GM19035 (cell line): Measurements from ENCODE around the gene SOCS7.

ENCODE experiments used
- ATAC-seq: cut with Tn5 transposase; IDR thresholded peaks from one replicate; pipeline ENCODE4 v1.9.1; 2021; ENCODE audit not compliant: unreplicated experiment

SOCS7 gene

GRCh38 chr17:38419508-38419981 lies 67.9 kb downstream of the SOCS7 start:
- no peak for ATAC-seq

DNA sequence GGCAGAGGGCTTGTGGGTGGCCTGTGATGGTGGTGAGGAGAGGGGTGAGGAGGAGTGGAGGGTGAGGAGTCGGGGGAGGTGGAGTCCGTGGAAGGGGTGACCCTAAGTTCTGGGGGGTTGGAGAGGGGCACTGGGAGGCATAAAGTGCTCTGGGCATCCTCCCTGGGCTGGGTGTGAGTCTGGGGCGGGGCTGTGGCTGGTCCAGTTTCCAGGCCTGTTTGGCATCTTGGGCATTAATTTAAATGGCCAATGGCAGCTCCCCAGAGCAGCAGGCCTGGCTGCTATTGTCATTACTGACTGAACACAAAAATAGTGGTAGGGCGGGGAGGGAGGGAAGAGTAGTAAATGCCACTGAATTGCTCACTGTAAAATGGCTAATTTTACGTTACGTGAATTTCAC lies 68.9 kb downstream of the SOCS7 start:
- ATAC-seq: no peak

- ATAC-seq: no peak
Observed at GRCh38 chr17:38421171-38421841, 69.7 kb downstream of the SOCS7 start.

- ATAC-seq: no peak
Observed at GRCh38 chr17:38421871-38422827, 70.5 kb downstream of the SOCS7 start.

DNA sequence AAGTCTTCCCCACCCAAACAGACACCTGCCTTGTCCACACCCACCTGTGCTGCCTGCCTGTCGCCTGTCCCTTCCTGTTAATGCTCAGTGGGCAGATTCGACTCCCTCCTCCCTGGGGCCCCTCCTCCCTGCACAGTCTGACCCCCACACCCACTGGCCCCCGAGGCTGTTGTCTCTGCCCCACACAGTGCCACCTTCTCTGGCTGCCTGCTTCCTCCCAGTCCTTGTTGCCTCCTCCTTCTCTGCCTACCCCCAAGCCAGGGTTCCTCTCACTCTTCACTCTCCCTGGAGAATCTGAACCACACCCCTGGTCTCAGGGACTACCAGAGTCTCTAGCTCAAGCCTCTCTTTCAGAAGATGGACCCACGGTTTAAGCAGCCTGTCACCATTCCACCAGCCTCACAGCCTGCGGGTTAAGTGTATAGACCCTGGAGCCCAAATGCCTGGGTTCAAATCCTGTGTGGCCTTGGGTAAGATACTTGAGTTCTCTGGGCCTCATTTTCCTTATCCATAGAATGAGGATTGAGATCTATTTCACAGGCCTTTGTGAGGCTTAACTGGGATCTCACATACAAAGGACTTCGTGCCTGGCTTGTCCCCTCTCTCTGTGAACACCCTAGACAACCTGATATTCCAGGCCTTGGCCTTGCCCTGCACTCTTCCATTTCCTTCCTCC lies 72.8 kb downstream of the SOCS7 start:
- ATAC-seq: no peak

- ATAC-seq: no peak
Observed at GRCh38 chr17:38425031-38425430, 73.4 kb downstream of the SOCS7 start.

GRCh38 chr17:38425744-38426143 lies 74.1 kb downstream of the SOCS7 start:
- ATAC-seq: no peak

DNA sequence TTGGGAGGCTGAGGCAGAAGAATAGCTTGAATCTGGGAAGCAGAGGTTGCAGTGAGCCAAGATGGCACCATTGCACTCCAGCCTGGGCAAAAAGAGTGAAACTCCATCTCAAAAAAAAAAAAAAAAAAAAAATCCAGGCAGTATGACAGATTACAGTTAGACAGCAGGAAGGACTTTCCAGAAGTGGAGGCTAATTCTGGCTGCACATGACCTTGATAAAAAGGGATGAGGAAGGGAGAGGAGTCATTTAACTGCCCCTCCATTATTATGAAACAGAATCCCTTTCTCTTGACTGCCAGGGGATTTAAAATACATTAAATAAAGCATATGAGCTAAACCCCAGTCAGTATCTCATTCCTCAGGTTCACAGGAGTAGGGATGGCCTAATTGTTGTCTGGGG lies 74.8 kb downstream of the SOCS7 start:
- ATAC-seq: no peak

- ATAC-seq: no peak
Observed at GRCh38 chr17:38427160-38427949, 75.7 kb downstream of the SOCS7 start.

GRCh38 chr17:38428112-38428642 lies 76.5 kb downstream of the SOCS7 start, which contains the start of gene ARHGAP23:
TSS of gene ARHGAP23 (plus strand) at chr17:38428464. CDS start at chr17:38428486, 22 bp downstream.
- no peak for ATAC-seq

- no peak for ATAC-seq
Observed at GRCh38 chr17:38428643-38429371, 77.2 kb downstream of the SOCS7 start.

DNA sequence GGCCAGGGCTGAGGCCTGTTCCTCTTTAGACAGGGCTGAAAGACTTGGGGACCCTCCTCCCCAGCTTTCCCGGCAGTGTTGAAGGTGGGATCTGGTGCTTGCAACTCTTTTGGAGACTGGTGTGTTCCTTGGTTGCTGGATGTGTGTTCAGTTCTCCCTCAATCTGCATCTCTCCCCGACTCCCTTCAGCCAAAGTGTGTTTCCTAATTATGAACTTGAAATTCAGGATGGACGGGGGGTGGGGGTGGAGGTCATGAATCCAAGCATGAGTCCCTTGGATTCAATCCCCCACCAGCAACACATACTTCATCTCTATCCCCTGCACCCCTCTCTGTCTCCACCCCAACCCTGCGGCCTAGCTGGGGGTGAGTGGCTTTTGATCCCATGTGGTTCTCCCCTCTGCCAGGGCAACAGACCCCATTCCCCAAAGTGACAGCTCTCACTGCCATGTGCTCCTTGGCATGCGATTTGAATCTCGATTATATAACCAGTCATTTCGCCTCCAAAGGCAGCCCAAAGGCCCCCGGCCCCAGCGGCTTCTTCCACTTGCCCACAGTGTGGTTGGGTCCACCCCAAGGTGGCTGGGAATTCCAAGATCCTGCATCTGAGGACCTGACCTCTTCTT lies 77.9 kb downstream of the SOCS7 start:
- no peak for ATAC-seq

DNA sequence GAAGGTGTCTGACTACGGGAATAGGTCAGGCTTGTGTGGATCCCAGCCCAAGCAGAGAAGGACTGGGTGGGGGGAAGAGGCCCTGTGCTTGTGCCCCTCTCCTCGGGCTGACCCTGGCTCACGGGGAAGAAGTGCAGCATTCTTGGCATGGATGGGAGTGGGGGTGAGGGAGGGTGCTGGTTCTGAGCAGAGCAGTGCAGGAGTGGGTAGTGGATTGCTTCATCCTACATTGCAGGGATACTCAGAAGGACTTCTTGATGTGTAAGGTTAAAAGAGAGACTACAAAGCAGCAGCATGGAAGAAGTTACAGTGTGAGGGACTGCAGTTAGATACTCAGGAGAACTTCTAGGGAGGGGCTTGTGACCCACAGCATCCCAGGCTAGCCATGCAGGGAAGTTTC lies 78.7 kb downstream of the SOCS7 start:
- no peak for ATAC-seq

GRCh38 chr17:38430822-38431221 lies 79.2 kb downstream of the SOCS7 start:
- no peak for ATAC-seq

DNA sequence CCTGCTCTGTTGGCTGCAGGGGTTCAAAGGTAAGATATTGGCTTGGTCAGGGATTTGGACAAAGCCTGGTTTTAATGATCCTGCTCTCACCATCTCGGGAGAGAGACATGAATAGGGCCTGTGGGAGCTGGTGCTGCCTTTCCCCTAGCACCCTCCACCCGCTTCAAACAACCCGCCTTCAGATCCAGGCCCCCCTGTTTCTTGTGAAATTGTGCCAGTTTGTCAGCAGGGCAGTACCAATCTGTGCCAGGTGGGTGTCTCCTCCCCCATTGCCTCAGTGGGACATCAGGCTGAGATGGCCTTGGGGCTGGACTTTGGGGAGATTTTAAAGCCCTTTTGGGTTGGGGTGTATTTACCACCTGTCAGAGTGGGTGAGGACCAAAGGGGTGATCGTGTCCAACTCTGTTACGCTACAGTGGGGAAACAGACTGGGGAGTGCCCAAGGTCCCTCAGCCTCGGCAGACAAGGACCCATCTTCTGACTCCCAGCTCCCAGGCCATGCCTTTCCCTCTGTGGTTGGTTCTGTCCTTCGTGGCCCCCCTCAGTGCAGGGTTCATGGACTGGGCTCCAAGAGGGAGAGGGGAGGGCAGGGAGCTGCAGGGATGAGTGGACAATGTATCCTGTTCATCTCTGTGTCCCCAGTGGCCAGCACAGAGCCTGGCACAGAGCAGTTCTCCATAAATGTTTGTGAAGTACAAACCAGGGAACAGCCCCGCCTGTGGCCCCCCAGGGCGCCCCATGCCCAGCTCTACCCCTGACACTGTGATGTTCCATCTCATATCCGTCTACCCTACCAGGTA lies 79.9 kb downstream of the SOCS7 start:
- no peak for ATAC-seq

- no peak for ATAC-seq
Observed at GRCh38 chr17:38434178-38434665, 82.6 kb downstream of the SOCS7 start.

DNA sequence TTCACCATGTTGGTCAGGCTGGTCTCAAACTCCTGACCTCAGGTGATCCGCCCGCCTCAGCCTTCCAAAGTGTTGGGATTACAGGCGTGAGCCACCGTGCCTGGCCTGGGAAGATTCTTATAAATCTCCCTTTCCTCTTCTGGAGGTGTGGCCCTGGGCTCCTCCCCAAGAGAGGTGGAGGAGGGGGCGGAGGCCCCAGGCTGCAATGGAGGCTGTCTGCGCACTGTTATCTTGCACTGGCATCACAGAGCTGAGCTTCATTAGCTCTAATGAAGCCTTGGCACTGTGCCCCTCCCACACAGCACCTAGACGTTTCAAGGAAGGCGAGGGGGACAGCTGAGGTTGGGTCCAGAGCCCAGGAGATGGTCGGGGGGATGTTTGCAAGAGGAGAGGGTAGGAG lies 84.2 kb downstream of the SOCS7 start:
- no peak for ATAC-seq

DNA sequence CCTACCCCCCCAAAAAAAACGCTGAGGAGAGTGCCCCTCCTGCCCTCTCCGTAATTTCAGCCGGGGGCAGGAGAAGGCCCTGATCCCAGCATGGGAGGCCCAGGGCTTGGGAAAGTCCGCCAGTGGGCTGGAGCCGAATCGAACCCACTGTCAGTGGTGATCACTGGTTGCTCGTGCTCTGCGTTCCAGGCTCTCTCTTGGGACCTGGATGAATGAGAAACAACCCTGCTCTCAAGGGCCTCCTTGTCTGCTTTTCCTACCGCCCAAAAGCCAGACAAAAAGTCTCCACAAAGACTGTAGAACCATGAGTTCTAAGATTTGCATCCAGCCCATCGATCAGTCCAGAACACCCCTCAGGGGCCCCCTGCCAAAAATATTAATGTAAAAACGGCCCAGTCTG lies 84.7 kb downstream of the SOCS7 start:
- no peak for ATAC-seq
